Stimulated activated CD8-positive, alpha-beta memory T cell treated with anti-CD3 and anti-CD28 coated beads, Interleukin-12 subunit alpha, Interleukin-12 subunit beta, amount 100 ng/mL, for 4 hours (primary cell): ENCODE measurements around the gene CCNL1.
"Not testable (repeated sequence)": the region's sequence is repeated elsewhere in the genome, so short reads cannot be mapped to it uniquely, and the experiment has no call there.

ENCODE experiments used
- DNase-seq: peaks from one replicate; pipeline ENCODE4 v3.0.0-alpha.2; 2020; ENCODE audit warnings: low read depth

Gene CCNL1

DNA sequence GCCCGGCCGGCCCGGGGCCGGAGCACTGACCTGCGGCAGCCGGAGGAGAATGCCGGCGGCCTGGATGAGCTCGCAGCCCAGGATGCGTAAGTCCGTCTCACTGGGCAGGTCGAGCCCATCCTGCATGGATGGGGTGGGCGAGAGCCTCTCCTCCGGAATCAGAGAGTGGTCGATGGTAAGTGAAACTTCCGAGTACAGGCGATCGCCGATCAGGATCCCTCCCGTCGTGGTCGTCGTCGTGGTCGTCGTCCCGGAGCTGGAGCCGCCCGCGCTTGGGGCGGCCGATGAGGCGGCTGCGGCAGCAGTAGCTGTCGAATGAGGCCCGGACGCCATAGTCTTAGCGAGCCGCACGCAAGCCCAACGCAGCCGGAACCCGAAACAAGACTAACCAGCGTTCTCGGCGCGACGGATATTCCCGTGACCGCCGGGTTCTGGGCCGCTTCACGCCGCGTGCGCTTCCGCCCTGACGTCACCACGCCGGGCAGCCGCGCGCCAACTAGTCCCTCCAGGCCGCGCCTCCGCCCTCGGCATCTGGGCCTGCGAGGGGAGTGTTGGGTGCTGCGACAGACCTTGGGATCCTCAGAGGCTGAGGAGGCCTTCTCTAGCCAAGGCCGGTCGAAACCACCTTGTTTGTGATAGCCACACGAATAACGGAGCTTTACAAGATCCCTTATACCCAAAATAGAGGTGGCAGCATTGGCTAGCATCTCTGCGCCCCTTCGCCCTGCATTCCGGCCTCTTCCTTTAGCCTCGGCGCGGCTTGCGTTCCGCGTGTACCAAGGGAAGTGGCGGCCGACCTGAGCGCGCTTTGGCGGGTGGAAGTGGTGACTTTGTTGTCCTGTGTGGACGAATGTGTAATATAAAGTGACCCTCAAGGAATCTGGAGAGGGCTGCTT, at the start of gene CCNL1:
Gene CCNL1, minus strand, starts transcription at position 386 of the 896 bp plus-strand sequence. Its CDS starts 53 bp downstream, at position 333.
- DNase-seq: peak; percentile 95

DNA sequence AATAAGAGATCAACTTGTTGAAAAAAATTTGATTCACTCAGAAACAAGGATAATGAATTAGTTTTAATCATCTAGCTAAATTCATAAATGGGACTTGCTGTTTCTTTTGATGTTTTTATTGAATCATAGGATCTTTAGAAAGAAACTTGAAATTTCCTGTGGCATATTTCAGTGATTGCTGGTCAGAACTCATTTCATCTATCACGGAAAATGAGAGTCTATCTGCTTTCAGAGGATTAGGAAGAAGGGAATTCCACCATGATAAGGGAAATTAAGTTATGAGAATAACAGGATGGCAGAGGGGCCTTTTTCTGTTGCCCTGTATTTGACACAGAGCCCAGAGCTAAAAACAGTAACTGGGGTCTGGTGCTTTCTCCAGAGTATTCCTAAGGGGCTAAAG, 44.9 kb upstream of the CCNL1 start:
- no peak for DNase-seq

DNA sequence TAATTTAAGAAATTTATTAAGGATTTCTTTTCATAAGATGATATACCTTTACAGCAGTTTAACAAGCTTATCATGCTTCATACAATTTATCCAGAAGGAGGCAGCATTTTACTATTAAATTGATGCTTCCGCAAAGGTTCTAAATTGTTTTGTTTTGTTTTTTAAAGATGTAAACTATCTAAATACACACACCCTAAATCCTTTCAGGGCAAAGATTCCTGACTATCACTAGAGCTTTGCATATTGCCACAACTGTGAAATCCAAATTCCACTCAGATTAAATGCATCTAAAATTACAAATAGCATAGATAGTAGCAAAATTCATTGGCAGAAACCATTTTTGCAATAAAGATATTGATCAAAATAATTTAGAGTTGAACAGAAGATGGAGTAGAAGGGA, 44.5 kb upstream of the CCNL1 start:
- DNase-seq: no peak

DNA sequence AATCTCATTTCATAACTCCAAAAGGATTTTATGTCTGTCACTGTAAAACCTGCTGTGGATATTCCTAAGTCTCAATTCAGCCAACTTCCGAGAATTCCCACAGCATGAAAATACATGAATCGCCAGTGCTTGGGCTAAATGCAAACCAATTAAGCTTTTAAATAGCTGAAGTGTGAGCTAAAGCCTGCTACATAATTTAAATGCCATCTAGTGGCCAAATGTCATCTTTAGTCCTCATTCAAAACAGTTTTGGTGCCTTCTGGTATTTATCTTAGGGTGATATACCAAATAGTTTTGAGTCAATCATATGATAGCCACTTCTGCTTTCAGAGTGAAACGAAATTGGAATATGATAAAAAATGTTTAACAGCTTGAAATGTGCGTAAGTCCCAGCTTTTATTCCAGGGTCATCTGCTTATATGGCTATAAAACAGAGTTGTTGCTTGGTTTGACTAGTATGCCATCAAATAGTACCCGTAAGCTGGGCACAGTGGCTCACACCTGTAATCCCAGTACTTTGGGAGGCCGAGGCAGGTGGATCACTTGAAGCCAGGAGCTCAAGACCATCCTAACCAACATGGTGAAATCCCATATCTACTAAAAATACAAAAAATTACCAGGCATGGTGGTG, 41.8 kb upstream of the CCNL1 start:
- DNase-seq: no peak

DNA sequence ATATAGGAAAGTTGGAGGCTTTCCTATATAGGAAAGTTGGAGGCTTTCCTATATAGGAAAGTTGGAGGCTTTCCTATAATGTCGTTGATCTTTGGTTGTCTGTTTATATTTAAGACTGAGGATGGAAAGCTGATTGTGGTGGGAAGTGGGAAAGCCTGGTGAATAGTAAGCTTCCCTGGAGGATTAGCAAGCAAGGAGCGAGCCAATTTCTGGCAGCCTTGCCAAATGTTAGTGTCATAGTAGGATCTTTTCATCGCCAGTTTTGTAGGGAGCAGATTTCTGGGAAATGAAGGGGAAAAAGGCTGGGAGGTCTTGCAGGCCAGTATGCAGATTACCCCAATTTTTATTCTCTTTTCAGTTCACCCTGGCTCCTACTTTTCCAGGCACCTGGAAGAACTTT, 39.9 kb upstream of the CCNL1 start:
- no peak for DNase-seq

DNA sequence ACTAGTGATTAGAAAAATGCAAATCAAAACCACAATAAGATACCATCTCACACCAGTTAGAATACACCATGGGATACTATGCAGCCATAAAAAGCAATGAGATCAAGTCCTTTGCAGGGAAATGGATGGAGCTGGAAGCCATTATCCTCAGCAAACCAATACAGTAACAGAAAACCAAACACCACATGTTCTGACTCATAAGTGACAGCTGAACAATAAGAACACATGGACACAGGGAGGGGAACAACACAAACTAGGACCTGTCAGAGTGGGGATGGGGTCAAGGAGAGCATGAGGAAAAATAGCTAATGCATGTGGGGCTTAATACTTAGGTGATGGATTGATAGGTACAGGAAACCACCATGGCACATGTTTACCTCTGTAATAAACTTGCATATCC, 36.0 kb upstream of the CCNL1 start:
- no peak for DNase-seq

DNA sequence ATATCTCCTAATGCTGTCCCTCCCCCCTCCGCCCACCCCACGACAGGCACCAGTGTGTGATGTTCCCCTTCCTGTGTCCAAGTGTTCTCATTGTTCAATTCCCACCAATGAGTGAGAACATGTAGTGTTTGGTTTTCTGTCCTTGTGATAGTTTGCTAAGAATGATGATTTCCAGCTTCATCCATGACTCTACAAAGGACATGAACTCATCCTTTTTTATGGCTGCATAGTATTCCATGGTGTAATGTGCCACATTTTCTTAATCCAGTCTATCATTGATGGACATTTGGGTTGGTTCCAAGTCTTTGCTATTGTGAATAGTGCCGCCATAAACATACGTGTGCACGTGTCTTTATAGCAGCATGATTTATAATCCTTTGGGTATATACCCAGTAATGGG, 31.2 kb upstream of the CCNL1 start:
- not testable (repeated sequence) for DNase-seq

DNA sequence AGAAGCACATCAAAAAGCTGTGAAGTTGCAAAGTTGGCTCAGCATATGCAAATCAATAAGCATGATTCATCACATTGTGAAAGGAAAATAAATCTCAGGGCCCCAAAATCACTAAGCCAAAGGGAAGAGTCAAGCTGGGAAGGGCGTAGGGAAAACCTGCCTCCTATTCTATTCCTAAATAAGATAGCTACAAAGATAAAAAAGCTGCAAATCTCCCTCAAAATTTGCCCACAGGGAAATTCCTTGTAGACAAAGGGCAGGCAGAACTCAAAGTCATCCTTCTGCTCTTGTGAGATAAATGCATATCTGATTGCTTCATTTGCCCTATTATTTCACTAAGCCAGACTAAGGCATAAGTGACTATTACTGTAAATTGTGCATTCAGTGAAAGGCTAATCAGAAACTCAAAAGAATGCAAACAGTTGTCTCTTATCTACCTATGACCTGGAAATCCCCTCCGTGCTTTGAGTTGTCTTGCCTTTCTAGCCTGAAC, 30.5 kb upstream of the CCNL1 start:
- no peak for DNase-seq

DNA sequence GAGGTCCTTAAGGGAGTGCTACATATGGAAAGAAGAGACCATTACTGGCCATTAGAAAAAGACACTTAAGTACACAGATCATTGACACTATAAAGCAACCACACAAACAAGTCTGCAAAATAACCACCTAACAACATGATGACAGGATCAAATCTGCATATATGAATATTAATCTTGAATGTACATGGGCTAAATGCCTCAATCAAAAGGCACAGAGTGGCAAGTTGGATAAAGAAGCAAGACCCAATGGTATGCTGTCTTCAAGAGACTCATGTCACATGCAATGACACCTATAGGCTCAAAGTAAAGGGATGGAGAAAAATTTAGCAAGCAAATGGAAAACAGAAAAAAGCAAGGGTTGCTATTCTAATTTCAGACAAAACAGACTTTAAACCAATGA, 28.4 kb upstream of the CCNL1 start:
- DNase-seq: no peak

DNA sequence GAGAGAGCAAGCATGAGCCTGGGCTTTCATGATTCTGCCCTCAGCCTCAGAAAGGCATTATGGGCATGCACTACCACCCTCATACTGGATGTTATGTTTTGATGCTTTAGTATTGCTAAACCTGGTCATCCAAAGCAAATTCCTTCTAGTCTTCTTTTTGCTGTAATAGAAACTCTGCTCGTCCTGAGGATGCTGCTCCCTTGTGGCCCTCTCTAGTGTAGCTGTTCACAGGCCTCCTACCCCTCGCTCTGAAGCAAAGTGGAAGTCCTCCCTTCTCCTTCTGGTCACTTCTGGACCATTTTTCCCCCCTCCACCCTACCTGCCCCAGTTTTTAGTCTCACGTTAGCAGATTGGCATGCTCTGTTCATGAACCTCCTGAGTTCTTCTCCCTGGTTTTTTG, 22.9 kb upstream of the CCNL1 start:
- no peak for DNase-seq

DNA sequence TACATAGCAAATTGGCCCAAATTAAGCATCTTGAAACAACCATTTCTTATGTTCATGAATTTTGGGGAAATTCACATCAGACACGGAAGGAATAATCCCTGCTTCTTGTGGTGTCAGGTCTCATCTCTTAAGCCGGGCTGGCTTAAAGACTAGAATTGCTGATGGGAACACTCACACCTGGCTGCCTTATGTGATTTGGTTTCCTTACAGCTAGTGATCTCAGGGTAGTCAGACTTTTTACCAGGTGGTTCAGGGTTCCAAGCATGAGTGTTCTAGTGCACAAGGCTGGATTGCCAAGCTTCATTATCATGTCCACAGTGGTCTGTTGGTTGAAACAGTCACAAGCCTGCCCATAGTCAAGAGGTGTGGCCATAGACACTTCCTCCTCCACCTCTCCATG, 20.3 kb upstream of the CCNL1 start:
- no peak for DNase-seq

DNA sequence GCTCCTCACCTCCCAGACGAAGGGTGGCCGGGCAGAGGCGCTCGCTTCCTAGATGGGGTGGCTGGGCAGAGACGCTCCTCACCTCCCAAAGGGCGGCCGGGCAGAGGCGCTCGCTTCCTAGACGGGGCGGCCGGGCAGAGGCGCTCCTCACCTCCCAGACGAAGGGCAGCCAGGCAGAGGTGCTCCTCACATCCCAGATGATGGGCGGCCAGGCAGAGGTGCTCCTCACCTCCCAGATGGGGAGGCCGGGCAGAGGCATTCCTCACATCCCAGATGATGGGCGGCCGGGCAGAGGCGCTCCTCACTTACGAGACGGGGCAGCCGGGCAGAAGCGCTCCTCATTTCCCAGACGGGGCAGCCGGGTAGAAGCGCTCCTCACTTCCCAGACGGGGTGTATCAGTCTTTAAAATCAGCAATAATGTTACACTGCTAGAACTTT, 19.4 kb upstream of the CCNL1 start:
- no peak for DNase-seq

DNA sequence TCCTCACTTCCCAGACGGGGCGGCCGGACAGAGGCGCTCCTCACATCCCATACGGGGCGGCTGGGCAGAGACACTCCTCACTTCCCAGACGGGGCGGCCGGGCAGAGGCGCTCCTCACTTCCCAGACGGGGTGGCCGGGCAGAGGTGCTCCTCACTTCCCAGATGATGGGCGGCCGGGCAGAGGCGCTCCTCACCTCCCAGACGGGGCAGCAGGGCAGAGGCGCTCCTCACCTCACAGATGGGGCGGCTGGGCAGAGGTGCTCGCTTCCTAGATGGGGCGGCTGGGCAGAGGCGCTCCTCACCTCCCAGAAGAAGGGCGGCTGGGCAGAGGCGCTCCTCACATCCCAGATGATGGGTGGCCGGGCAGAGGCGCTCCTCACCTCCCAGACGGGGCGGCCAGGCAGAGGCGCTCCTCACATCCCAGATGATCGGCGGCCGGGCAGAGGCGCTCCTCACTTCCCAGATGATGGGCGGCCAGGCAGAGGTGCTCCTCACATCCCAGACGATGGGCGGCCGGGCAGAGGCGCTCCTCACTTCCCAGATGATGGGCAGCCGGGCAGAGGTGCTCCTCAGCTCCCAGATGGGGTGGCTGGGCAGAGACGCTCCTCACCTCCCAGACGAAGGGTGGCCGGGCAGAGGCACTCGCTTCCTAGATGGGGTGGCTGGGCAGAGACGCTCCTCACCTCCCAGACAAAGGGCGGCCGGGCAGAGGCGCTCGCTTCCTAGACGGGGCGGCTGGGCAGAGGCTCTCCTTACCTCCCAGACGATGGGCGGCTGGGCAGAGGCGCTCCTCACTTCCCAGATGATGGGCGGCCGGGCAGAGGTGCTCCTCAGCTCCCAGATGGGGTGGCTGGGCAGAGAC, 18.8 kb upstream of the CCNL1 start:
- not testable (repeated sequence) for DNase-seq

DNA sequence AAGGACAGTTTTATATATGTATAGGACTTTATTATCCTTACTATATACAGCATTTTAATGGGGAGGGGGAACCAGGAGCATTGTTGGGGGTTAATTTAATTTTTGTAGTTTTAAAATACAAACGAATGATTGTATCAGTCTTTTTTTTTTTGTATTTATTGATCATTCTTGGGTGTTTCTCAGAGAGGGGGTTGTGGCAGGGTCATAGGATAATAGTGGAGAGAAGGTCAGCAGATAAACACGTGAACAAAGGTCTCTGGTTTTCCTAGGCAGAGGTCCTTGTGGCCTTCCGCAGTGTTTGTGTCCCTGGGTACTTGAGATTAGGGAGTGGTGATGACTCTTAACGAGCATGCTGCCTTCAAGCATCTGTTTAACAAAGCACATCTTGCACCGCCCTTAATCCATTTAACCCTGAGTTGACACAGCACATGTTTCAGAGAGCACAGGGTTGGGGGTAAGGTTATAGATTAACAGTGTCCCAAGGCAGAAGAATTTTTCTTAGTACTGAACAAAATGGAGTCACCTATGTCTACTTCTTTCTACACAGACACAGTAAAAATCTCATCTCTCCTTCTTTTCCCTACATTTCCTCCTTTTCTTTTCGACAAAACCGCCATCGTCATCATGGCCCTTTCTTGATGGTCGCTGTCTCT, 18.0 kb upstream of the CCNL1 start:
- DNase-seq: not testable (repeated sequence)

DNA sequence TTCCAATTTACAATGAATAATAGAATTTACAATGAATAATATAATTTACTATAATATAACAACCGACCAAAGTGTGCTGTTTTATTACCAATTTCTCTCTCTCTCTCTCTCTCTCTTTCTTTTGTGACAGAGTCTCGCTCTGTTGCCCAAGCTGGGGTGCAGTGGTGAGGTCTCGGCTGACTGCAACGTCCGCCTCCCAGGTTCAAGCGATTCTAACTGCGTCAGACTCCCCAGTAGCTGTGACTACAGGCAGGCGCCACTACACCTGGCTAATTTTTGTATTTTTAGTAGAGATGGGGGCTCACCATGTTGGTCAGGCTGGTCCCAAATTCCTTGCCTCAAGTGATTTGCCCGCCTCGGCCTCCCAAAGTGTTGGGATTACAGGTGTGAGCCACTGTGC, 17.0 kb upstream of the CCNL1 start:
- DNase-seq: no peak

DNA sequence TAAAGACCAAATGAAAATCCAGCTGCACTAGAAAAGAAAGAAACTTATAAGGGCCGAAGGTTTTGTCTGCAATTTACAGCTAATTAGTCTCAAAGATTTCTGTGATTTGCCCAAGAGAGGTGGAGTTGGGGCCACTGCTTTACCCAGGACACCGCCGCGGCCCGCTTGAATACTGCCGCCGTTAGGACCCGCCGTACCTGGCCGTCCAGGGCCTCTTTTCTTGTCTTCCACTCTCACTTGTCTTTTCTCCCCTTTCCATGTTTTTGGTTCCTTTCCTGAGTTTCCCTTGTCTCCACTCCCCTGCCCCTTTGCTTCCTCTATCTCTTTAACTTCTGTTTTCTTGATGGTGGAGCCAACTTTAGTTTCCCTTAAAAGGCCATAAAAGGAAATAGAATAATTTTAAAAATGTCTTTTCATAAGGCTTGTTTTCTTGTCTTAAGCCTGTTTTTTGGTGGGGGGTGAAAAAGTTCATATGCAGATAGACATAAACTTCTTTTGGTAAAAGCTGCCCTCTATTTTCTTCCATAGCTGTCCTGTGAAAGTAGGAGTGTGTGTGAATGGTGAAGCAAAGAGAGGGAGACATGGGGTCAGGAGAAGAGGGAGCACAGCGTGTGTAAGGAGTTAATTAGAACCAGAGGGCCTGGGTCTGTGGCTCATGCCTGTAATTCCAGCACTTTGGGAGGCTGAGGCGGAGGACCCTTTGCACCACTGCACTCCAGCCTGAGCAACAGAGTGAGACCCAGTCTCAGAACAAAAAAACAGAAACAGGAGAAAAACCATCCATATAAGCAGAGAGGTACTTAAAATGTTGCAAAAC, 16.0 kb upstream of the CCNL1 start:
- no peak for DNase-seq

DNA sequence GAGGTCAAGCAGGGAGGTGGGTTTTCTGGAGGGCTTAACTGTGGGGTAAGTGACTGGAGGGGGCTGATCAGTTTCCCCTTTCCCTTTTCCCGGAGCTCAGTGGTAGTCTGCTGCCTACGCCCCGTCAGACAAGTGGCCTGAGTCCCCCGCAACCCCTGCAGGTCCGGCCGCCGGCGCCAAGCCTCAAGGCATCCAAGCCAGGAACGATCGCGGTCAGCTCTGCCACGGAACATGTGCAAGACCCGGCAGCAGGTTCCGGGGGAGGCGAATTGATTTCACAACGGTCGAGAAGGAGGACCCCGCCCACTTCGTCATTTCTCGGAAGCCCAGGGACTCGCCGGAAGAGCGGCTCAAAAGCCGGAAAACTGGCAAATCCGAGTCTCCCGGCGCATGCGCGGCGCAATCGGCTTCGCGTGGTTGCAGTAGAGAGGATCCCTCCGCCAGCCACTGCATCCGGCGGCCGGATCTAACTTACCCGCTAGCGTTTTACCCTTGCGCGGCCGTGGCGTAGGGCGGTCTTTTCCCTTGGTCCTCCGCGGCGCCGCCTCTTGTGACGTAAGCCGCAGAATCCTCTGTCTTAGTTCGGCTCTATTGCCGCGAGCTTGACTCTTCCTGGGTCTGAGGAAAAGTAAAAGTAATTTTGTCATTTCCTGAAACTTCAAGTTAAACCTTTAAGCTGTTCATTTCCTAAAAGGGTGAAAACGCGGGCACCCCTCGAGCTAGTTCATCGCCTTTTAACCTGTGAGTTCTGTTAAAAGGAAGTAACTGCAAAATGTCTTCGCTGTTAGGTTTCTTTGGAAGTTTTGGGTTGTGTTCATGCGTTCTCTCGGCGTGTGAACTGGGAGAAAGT, 14.9 kb upstream of the CCNL1 start:
- DNase-seq: peak; percentile 97

DNA sequence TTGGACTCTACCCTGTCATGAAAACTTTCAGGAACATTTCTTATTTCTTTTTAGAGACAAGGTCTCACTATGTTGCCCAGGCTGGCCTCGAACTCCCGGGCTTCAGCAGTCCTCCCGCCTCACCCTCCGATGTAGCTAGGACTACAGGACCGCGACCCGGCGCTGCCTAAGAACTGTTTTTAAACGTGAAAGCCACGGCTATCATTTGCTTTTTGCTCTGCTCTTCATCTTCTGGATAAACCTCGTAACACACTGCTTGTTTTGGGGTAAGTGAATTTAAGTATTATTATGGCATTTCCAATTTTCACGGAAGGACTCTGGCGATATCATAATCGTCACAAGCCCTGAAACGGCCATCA, 14.3 kb upstream of the CCNL1 start:
- DNase-seq: no peak

DNA sequence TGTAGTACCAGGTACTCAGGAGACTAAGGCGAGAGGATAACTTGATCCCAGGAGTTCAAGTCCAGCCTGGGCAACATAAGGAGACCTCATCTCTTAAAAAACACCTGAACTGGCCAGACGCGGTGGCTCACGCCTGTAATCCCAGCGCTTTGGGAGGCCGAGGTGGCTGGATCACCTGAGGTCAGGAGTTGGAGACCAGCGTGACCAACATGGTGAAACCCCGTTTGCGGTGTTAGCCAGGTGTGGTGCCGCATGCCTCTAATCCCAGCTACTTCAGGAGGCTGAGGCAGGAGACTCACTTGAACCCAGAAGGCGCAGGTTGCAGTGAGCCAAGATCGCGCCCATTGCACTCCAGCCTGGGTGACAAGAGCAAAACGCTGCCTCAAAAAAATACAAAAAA, 13.4 kb upstream of the CCNL1 start:
- not testable (repeated sequence) for DNase-seq

DNA sequence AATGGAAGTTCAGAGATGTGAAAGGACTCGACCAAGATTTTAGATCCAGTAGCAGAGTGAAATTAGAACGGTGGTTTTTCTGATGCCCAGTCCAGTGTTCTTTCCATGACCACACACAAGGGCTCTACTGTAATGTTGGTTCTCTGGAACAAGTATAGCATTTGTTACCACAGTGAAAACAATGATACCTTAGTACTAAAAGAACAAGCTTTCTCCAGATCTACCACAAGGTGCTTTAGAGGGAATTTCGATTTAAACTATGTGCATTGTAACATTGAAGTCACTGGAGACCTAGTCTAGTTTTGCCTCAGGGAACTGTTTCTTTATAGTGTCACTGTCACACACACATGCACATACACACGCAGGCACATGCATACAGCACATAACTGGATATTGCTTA, 12.8 kb upstream of the CCNL1 start:
- no peak for DNase-seq
